GM12878 (cell line): ENCODE measurements around the gene KCNA3. TPM values are rescaled to one million over a fixed set of nuclear protein-coding genes. Genes with fewer than 3 reads are reported as not detected.
A peak's percentile ranks its signal among the peaks of the same experiment; 100 is the strongest.

Source experiments
- ATAC-seq: fragments of 200-7000 bp; cut with Tn5 transposase; 3 replicates; pipeline ENCODE4 v1.9.1; 2020; ENCODE audit warnings: mild to moderate bottlenecking, moderate library complexity
- BruUV-seq: library from RNA; stranded (reverse); fragments of 400-500 nt; replicated peaks from 2 replicates; lab custom pipeline; 2021; lab: Mats Ljungman, UMichigan
- CTCF ChIA-PET: fragments of 300-600 bp; sonication (Branson Sonifier 250); formaldehyde crosslinking; extraction: SDS; loops from one replicate; lab custom pipeline; 2021; ENCODE audit warnings: inconsistent platforms; lab: Yijun Ruan, JAX
- POLR2A ChIA-PET: fragments of 350-600 bp; formaldehyde crosslinking; extraction: SDS; loops from one replicate; lab custom pipeline; 2021; ENCODE audit warnings: inconsistent platforms; lab: Charles Lee
- RAD21 ChIA-PET: fragments of 300-600 bp; sonication (Branson Sonifier 250); formaldehyde crosslinking; loops from one replicate; lab custom pipeline; 2023; ENCODE audit warnings: antibody characterized with exemption; ENCODE audit not compliant: unreplicated experiment; lab: Charles Lee
- SMC1A ChIA-PET: fragments of 300-600 bp; sonication (Branson Sonifier 250); formaldehyde crosslinking; loops from one replicate; lab custom pipeline; 2023; ENCODE audit not compliant: unreplicated experiment, uncharacterized antibody; lab: Charles Lee
- DNase-seq: peaks from one replicate; pipeline ENCODE4 v3.0.0-alpha.2; 2011; ENCODE audit warnings: low read depth, low spot score
- FAIRE-seq: peaks from 3 replicates; lab custom pipeline; 2011; peaks lifted over from hg19 to GRCh38; lab: Jason Lieb, UNC
- H2AFZ ChIP-seq: 2 replicates; pipeline ENCODE4 v1.6.0; 2011; ENCODE audit warnings: low read depth, low read length, control low read depth; ENCODE audit not compliant: control insufficient read depth
- H3K27ac ChIP-seq: 2 replicates; pipeline ENCODE4 v1.5.1; 2011; ENCODE audit warnings: control low read depth; ENCODE audit not compliant: control insufficient read depth, insufficient read depth
- H3K27me3 ChIP-seq, 2 experiments: replicated peaks in 1 of 2; 2 replicates each; pipeline versions ENCODE4 v1.6.0 to v1.6.1; 2011; ENCODE audit warnings: low read length in 1 of 2; ENCODE audit not compliant: control insufficient read depth in 2 of 2, insufficient read depth in 2 of 2
- H3K36me3 ChIP-seq, 2 experiments: 2 replicates each; pipeline ENCODE4 v1.5.1; 2011; ENCODE audit warnings: low read length in 1 of 2; ENCODE audit not compliant: control insufficient read depth in 2 of 2, insufficient read depth in 2 of 2
- H3K4me1 ChIP-seq: 2 replicates; pipeline ENCODE4 v1.6.1; 2011; ENCODE audit warnings: mild to moderate bottlenecking, low read length, moderate library complexity, mixed read lengths; ENCODE audit not compliant: control insufficient read depth, insufficient read depth
- H3K4me2 ChIP-seq: 2 replicates; pipeline ENCODE4 v1.6.0; 2011; ENCODE audit warnings: control low read depth; ENCODE audit not compliant: control insufficient read depth, insufficient read depth
- H3K4me3 ChIP-seq: fragments of 200-600 bp; sonication (generic); 2 replicates; pipeline ENCODE4 v1.5.1; 2016
- H3K79me2 ChIP-seq: 2 replicates; pipeline ENCODE4 v1.6.0; 2011; ENCODE audit warnings: low read length; ENCODE audit not compliant: control insufficient read depth, insufficient read depth
- H3K9ac ChIP-seq: 2 replicates; pipeline ENCODE4 v1.8.0; 2011; ENCODE audit warnings: low read length, control low read depth, mixed read lengths; ENCODE audit not compliant: control insufficient read depth, insufficient read depth
- H3K9me3 ChIP-seq: replicated peaks from 3 replicates; pipeline ENCODE4 v1.5.1; 2011; ENCODE audit warnings: mild to moderate bottlenecking, low read length; ENCODE audit not compliant: control insufficient read depth, insufficient read depth
- H4K20me1 ChIP-seq: 2 replicates; pipeline ENCODE4 v1.6.0; 2011; ENCODE audit not compliant: control insufficient read depth, insufficient read depth
- HCFC1 ChIP-seq: fragments of 150-350 bp; IDR thresholded peaks from 2 replicates; pipeline ENCODE4 v1.6.1; 2014; ENCODE audit warnings: low read length
- LARP7 ChIP-seq: fragments of 450-650 bp; IDR thresholded peaks from 2 replicates; pipeline ENCODE4 v1.6.1; 2017; ENCODE audit warnings: mild to moderate bottlenecking
- MEF2B ChIP-seq: fragments of 450-650 bp; IDR thresholded peaks from 2 replicates; pipeline ENCODE4 v1.6.1; 2018; ENCODE audit warnings: mild to moderate bottlenecking, moderate library complexity; ENCODE audit not compliant: partially characterized antibody, poor library complexity, severe bottlenecking
- RAD51 ChIP-seq: fragments of 450-650 bp; IDR thresholded peaks from 2 replicates; pipeline ENCODE4 v1.6.1; 2016; ENCODE audit warnings: moderate library complexity, mild to moderate bottlenecking, inconsistent platforms
- SPI1 ChIP-seq: IDR thresholded peaks from 2 replicates; pipeline ENCODE4 v1.6.1; 2011; ENCODE audit warnings: low read depth, mild to moderate bottlenecking, low read length, moderate library complexity, borderline replicate concordance; ENCODE audit not compliant: insufficient read depth
- SREBF1 ChIP-seq: IDR thresholded peaks from 2 replicates; pipeline ENCODE4 v1.6.1; 2012; ENCODE audit warnings: mild to moderate bottlenecking, low read length
- WGBS: methylation state at CpG from one replicate; pipeline ENCODE4 v1.1.6; 2016; ENCODE audit warnings: low lambda C conversion rate; ENCODE audit not compliant: insufficient replicate concordance, insufficient coverage; ENCODE audit errors: missing lambda C conversion rate; 5-methylcytosine and 5-hydroxymethylcytosine counted together
- in situ Hi-C: fragments of 300-500 bp; cut with MboI; formaldehyde crosslinking; loops from 9 replicates; pipeline ENCODE4 v1.14.3; 2018; ENCODE audit warnings: mixed read lengths
- intact Hi-C: fragments of 100-400 bp; cut with micrococcal nuclease; formaldehyde crosslinking; loops from one replicate; pipeline ENCODE4 v1.14.2; 2022; ENCODE audit not compliant: unreplicated experiment
- polyA plus RNA-seq, 11 experiments: library from polyadenylated mRNA; depleted of rRNA in 4 of 11; unstranded in 6 of 11; stranded (reverse) in 5 of 11; fragments of >200 nt; fragmentation: Nextera tagmentation in 4 of 11; fragmentation: Illumina TruSeq in 1 of 11; extraction: Ambion mirVana in 4 of 11; extraction: Trizol in 1 of 11; gene quantifications; 1 replicate in 1 of 11; 2 replicates in 10 of 11; pipeline versions ENCODE4 v1.2.1 to v1.2.3, GENCODE V29; 2011 to 2016; ENCODE audit warnings: inconsistent platforms in 2 of 11, missing spikeins in 2 of 11, low read depth in 1 of 11
- total RNA-seq, 4 experiments: library from RNA; depleted of rRNA in 3 of 4; stranded (reverse); fragments of >200 nt in 3 of 4; fragmentation: Illumina TruSeq in 1 of 4; extraction: Trizol in 1 of 4; gene quantifications; 2 replicates each; pipeline versions ENCODE4 v1.2.1 to v1.2.3, GENCODE V29; 2013 to 2021
- TF ChIP-seq, protein P1 (sequence below): fragments of 150-350 bp; IDR thresholded peaks from 2 replicates; pipeline ENCODE4 v1.6.1; 2016; ENCODE audit warnings: low read depth, low read length
- TF ChIP-seq, protein P2 (sequence below): fragments of 450-650 bp; IDR thresholded peaks from 2 replicates; pipeline ENCODE4 v1.6.1; 2014; ENCODE audit warnings: mild to moderate bottlenecking
- TF ChIP-seq, protein P3 (sequence below): fragments of 450-650 bp; formaldehyde crosslinking; IDR thresholded peaks from 2 replicates; pipeline ENCODE4 v1.5.0; 2022; ENCODE audit warnings: mild to moderate bottlenecking, missing genetic modification characterization

Gene KCNA3
- total and polyA plus RNA-seq, 10 of the 15 experiments (the other 5 are each of a cell fraction or from before 2014, with no cell fraction given): 0.10 to 3.3 (median 1.7) TPM

DNA sequence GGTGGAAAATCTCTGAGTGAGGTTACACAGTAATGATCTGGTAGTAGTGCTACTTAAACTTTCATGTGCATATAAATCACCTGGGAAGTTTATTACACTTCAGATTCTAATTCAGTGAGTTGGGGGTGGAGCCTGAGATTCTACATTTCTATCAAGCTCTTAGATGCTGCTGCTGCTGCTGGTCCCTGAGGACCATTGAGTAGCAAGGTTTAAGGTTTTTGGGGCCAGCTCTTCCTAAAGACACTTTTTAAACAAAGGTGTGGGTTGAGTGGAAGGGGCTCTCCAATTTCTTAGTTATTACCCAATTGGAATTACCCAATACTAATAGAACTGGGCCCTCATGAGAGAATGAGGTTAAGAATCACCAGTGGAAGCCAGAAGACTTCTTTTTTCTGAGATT, 29.5 kb downstream of the KCNA3 start (continued):
- TF ChIP-seq, protein P1, sequence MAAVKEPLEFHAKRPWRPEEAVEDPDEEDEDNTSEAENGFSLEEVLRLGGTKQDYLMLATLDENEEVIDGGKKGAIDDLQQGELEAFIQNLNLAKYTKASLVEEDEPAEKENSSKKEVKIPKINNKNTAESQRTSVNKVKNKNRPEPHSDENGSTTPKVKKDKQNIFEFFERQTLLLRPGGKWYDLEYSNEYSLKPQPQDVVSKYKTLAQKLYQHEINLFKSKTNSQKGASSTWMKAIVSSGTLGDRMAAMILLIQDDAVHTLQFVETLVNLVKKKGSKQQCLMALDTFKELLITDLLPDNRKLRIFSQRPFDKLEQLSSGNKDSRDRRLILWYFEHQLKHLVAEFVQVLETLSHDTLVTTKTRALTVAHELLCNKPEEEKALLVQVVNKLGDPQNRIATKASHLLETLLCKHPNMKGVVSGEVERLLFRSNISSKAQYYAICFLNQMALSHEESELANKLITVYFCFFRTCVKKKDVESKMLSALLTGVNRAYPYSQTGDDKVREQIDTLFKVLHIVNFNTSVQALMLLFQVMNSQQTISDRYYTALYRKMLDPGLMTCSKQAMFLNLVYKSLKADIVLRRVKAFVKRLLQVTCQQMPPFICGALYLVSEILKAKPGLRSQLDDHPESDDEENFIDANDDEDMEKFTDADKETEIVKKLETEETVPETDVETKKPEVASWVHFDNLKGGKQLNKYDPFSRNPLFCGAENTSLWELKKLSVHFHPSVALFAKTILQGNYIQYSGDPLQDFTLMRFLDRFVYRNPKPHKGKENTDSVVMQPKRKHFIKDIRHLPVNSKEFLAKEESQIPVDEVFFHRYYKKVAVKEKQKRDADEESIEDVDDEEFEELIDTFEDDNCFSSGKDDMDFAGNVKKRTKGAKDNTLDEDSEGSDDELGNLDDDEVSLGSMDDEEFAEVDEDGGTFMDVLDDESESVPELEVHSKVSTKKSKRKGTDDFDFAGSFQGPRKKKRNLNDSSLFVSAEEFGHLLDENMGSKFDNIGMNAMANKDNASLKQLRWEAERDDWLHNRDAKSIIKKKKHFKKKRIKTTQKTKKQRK: no peak
- TF ChIP-seq, protein P2, sequence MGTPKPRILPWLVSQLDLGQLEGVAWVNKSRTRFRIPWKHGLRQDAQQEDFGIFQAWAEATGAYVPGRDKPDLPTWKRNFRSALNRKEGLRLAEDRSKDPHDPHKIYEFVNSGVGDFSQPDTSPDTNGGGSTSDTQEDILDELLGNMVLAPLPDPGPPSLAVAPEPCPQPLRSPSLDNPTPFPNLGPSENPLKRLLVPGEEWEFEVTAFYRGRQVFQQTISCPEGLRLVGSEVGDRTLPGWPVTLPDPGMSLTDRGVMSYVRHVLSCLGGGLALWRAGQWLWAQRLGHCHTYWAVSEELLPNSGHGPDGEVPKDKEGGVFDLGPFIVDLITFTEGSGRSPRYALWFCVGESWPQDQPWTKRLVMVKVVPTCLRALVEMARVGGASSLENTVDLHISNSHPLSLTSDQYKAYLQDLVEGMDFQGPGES: no peak
- TF ChIP-seq LARP7 (no peak), SREBF1 (no peak)
- TF ChIP-seq, all 136 proteins: peak for 2

DNA sequence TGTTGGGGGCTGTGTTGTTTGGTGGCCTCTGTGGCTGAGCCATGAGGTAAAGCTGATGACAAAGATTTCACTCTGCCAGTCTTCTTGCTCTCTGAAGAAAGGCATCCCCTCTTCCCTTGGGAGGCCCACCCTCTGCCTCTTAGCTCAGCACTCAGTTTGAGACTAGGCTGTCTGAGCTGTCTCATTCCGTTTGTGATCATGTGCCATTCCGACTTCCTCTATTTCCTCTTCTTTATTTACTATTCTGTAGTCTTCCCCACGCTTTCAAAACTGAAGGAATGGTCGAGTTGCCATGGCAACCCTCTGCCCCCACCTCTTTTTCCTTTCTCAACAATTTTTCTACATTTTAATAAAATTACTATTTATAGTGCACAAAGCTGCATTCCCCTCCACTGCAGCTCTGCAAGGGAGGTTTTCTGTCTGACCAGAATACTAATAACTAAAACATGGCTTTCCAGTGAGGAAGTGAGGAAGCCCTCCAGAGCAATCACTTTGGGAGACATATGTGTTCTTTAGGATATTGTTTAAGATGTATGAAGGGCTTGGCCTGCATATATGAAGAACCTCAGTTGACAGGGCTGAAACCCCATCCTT, 30.8 kb downstream of the KCNA3 start:
- FAIRE-seq (no peak), ATAC-seq (peak; percentile 60), DNase-seq (no peak)
- Histone ChIP-seq H3K4me2 (no peak overlapping the region; the same call in 1 of the 2 replicates), H3K27me3 (no peaks in the 10 kb centered on the region), H2AFZ (no peak overlapping the region; the same call in 1 of the 2 replicates), H3K9me3 (no peaks in the 10 kb centered on the region), H3K9ac (no peak overlapping the region), H3K79me2 (no peaks in the 10 kb centered on the region), H3K36me3 (no peaks in the 10 kb centered on the region), H3K4me1 (peaks cover 23% of the 10 kb centered on the region), H3K27ac (no peak overlapping the region), H4K20me1 (no peaks in the 10 kb centered on the region), H3K4me3 (no peak overlapping the region)
- ChIA-PET RAD21 (interaction anchor here (0.9 to 7.0 kb wide), 9 partner anchors 8 to 441 kb away, joined by 3 to 82 read pairs (median 4); no protein-coding TSS in a partner anchor), POLR2A (interaction anchor here (1.3 to 3.2 kb wide), 2 partner anchors 9 to 12 kb away, joined by 3 to 23 read pairs; no protein-coding TSS in a partner anchor), CTCF (interaction anchor here (0.9 to 9.8 kb wide), 9 partner anchors 10 to 140 kb away, joined by 3 to 60 read pairs (median 6); no protein-coding TSS in a partner anchor), SMC1A (interaction anchor here (0.6 to 12.5 kb wide), 9 partner anchors 10 to 737 kb away, joined by 3 to 144 read pairs (median 4); no protein-coding TSS in a partner anchor)
- in situ Hi-C loops: no loop called here
- intact Hi-C loops: no loop called here
- no TSS peak for BruUV-seq
- WGBS: 12% methylated on average over 4 of the region's 4 CpGs
- TF ChIP-seq, protein P3, sequence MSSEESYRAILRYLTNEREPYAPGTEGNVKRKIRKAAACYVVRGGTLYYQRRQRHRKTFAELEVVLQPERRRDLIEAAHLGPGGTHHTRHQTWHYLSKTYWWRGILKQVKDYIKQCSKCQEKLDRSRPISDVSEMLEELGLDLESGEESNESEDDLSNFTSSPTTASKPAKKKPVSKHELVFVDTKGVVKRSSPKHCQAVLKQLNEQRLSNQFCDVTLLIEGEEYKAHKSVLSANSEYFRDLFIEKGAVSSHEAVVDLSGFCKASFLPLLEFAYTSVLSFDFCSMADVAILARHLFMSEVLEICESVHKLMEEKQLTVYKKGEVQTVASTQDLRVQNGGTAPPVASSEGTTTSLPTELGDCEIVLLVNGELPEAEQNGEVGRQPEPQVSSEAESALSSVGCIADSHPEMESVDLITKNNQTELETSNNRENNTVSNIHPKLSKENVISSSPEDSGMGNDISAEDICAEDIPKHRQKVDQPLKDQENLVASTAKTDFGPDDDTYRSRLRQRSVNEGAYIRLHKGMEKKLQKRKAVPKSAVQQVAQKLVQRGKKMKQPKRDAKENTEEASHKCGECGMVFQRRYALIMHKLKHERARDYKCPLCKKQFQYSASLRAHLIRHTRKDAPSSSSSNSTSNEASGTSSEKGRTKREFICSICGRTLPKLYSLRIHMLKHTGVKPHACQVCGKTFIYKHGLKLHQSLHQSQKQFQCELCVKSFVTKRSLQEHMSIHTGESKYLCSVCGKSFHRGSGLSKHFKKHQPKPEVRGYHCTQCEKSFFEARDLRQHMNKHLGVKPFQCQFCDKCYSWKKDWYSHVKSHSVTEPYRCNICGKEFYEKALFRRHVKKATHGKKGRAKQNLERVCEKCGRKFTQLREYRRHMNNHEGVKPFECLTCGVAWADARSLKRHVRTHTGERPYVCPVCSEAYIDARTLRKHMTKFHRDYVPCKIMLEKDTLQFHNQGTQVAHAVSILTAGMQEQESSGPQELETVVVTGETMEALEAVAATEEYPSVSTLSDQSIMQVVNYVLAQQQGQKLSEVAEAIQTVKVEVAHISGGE: no peak
- TF ChIP-seq, protein P2: no peak
- TF ChIP-seq MEF2B: peak; percentile 17
- TF ChIP-seq SPI1: peak; percentile 79
- TF ChIP-seq RAD51: peak; percentile 51; the same call in 1 of the 2 replicates
- TF ChIP-seq HCFC1: no peak
